Astrocyte (in vitro differentiated cells and primary cell): Measurements from ENCODE around the gene AKT3.

Experiments
- CTCF ChIP-seq: IDR thresholded peaks from 2 replicates; pipeline ENCODE4 v1.5.1; 2011; ENCODE audit warnings: low read depth, mild to moderate bottlenecking, inconsistent platforms, low read length, moderate library complexity; ENCODE audit not compliant: insufficient read depth
- EZH2 ChIP-seq: IDR thresholded peaks from 2 replicates; pipeline ENCODE4 v1.6.1; 2012; ENCODE audit warnings: mild to moderate bottlenecking, low read length, inconsistent platforms; ENCODE audit not compliant: insufficient read depth

DNA sequence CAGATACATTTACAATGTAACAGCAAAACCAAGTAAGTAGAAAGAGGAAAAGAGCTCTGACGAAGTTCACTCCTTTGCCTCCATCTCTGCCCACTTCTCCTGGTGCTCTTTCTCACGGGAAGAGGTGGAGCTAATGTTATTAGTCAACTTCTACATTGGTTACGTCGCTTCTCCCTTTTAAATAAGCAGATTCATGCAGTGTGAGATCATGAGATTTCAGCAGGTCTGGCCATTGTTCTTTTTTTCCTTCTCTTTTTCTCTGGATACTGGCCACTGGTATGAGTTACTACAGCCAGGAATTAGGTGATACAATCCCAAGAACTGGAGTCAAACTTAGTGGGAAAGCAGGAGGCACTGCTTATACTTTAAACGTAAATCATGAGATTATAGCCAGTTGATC lies 207.1 kb downstream of the AKT3 start:
- TF ChIP-seq CTCF (no peak), EZH2 (no peak)
